ENCODE results near the gene DCXR.

DNA sequence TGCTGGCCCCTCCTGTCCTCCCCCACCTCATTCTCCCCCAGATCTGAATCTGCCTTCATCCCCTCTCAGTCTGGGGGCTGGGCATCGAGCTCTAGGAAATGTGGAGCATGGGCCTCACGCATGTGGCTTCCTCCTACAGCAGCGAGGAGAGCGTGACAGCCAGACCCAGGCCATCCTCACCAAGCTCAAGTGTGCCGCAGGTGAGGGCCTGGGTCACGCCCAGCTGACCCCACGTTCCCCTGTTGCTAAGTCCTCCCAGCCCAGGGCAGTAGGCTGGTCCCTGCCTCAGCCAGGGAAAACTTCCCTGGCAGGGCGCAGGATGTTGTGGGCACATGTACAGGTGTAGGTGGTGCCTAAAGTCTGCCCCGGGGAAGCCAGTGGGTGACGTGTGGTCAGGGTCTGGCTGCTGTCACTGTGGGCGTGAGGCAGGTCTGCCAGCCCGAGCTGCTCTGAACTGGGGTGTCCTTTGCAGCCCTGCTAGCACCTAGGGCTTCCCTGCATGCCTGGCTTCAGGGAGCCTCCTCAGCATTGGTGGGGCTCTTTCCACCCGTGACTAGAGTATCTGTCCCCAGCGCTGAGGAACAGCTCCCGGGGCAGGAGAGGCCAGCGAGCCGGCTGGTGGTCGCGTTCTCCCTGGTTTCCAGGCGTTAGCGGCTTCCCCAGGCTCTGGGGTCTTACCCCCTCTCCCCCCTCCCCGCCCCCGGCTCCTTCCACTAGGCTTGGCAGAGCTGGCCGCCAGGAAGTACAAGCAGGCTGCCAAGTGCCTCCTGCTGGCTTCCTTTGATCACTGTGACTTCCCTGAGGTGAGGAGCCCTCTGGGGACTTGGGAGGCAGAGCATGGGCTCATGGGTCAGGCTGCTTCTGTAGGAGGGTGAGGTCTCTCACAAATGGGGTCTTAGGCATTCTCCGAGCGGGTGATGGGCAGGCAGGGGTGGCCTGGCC is 17.8 kb upstream of the DCXR start:
- no peak for TF ChIP-seq ZNF274 (IDR thresholded peaks at IDR 0.05; ENCODE audit: low read depth, low read length)
- no peak for TF ChIP-seq YY1 (IDR thresholded peaks at IDR 0.05; ENCODE audit: insufficient read depth, insufficient read length)

Data from NT2/D1 (cell line).